GM23248 (cell line): ENCODE data around the gene LSAMP.

Experiments used
- EZH2 ChIP-seq: fragments of 200-600 bp; sonication (generic); IDR thresholded peaks from 2 replicates; pipeline ENCODE4 v1.6.1; 2018; ENCODE audit warnings: antibody characterized with exemption, mild to moderate bottlenecking; ENCODE audit not compliant: insufficient read depth, poor library complexity, severe bottlenecking
- EZH2phosphoT487 ChIP-seq: fragments of 200-600 bp; sonication (generic); IDR thresholded peaks from 2 replicates; pipeline ENCODE4 v1.6.1; 2018; ENCODE audit warnings: antibody characterized with exemption, moderate library complexity, mild to moderate bottlenecking, low read depth; ENCODE audit not compliant: insufficient read depth

GRCh38 chr3:115890579-115890978 lies 554.7 kb downstream of the LSAMP start:
- no peak for TF ChIP-seq EZH2
- TF ChIP-seq EZH2phosphoT487: no peak
